Amniotic stem cell (primary cell): Measurements from ENCODE around the gene NDUFB10.
"Not testable (repeated sequence)": the region's sequence is repeated elsewhere in the genome, so short reads cannot be mapped to it uniquely, and the experiment has no call there.

Source experiments
- DNase-seq: peaks from one replicate; lab custom pipeline; 2025; lab: John Stamatoyannopoulos, UW

The NDUFB10 gene

GRCh38 chr16:1924095-1924494 is 35.2 kb upstream of the NDUFB10 start:
- DNase-seq = no peak

DNA sequence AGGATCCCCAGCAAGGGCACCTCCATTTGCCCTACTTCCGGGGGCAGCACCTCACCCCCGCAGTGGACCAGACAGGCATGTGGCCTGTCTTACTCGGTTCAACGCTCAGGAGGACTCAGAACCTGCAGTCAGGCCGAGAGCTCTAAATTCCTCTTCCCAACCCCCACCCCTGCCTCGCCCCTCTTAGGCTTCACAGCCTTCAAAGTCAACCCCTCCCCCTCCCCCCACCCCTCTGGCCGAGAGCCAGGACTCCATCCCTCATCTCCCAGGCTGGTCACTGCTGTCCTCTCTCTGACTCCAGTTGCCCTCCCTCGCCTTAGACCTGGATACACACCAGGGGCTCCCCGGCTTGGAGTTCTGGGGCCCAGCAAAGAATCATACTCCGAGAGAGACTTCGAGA is 33.1 kb upstream of the NDUFB10 start:
- DNase-seq = no peak

GRCh38 chr16:1929105-1929504 is 30.2 kb upstream of the NDUFB10 start:
- DNase-seq = no peak

DNA sequence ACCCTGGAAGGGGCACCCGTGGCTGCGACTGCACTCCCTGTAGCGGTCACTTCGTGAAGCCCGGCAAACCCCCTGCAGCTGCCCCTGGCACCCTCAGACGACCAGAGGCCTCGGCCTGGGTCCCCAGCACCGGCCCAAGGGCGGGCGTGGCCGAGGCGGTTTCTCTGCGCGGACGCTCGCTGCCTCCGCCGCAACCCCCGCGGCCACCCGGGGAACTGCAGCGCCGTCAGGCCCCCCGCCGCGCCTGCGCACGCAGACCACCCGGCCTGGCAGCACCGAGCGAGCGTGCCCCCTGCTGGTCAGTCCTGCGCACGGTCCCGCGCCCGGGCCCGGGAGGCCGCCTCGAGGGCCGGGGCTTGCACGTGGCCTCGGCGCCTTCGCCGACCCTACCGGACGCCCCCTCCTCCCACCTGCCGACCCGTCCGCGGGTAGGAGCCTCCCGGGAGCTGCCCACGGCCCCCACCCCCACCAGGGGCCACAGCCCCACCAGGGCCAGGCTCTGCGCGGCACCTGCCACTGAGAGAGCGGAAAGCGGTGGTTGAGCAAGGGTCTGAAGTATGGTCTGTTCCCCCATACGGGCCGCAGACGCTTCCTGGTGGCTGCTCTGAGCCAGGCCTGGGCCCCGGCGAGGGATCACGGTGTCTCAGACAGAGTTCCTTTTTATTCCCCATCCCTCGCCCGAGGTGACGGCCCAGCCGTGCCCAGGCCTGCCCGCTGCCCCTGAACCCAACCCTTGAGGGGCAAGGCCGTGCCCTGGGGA is 29.6 kb upstream of the NDUFB10 start:
- DNase-seq = peak; percentile 63

- DNase-seq = no peak
Measured at GRCh38 chr16:1930338-1930720, 29.0 kb upstream of the NDUFB10 start.

DNA sequence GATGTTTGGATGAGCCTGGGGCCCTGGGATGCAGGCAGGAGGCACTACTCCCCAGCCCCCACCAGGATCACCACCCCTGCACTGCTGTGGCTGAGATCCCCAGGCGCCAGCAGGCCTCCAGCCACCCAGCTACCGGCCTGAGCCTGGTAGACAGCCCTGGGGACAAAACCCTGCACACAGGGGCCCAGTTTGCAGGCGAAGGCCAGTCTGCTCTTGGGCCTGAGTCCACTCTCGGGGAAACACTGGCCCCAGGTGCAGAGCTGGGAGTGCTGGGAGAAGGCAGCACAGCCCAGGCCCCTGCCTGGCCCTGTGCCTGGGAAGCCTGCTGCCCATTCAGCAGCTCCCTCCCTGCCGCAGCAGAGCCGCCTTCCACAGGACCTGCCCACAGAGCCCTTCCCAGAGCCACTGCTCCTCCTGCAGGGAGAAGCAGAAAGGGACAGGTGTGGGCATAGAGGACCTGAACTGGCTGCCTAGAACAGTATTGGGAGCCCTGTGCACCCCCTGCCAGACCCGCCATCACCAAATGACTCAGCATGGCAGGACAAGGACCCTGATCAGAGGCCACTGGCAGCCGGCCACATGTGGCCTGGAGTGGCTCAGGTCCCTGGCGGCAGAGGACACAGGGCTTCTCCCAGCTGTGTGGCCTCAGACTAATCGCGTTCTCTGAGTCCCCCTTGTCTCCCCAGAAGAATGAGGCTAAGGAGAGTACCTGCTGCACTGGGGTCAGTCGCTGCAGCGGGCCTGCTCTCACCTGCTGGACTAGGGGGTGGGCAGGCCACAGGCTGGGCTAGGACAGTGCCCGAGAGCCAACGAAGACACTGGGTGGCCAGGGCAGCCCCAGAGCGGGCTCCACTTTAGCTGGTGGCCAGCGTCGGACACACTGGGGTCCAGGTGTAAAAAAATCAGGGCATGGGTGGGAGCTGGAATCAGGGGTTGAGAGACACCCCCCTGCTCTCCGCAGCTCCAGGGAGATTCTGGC is 27.0 kb upstream of the NDUFB10 start:
- no peak for DNase-seq

DNA sequence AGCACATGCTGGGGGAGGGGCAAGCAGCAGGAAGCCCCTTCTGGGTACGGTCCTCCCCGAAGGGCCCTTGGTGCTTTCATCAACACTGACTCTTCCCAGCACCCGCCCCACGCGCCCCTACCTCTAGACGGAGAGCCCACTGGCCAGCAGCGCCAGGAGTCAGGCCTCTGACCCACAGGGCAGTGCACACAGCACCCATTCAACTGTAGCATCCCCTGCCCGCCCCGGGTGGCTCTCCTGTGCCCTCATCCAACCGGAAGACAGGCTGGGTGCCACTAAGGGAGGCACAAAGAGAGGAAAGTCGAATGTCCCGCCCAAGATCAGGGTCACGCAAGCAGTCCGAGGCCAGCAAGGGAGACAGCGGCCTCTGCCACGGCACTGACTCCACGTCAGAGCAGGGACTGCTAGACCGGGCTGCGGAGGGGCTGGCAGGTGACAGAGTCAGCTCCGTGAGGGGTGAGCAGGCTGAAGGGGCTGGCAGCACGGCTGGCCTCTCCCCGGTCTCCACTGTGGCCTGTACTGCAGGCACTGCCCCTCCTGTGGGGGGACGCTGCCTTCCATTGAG is 26.2 kb upstream of the NDUFB10 start:
- no peak for DNase-seq

- no peak for DNase-seq
Measured at GRCh38 chr16:1936945-1937479, 22.3 kb upstream of the NDUFB10 start.

GRCh38 chr16:1938316-1938715 is 21.0 kb upstream of the NDUFB10 start:
- DNase-seq = no peak

- DNase-seq = no peak
Measured at GRCh38 chr16:1938910-1939309, 20.4 kb upstream of the NDUFB10 start.

GRCh38 chr16:1939833-1940232 is 19.5 kb upstream of the NDUFB10 start:
- not testable (repeated sequence) for DNase-seq

DNA sequence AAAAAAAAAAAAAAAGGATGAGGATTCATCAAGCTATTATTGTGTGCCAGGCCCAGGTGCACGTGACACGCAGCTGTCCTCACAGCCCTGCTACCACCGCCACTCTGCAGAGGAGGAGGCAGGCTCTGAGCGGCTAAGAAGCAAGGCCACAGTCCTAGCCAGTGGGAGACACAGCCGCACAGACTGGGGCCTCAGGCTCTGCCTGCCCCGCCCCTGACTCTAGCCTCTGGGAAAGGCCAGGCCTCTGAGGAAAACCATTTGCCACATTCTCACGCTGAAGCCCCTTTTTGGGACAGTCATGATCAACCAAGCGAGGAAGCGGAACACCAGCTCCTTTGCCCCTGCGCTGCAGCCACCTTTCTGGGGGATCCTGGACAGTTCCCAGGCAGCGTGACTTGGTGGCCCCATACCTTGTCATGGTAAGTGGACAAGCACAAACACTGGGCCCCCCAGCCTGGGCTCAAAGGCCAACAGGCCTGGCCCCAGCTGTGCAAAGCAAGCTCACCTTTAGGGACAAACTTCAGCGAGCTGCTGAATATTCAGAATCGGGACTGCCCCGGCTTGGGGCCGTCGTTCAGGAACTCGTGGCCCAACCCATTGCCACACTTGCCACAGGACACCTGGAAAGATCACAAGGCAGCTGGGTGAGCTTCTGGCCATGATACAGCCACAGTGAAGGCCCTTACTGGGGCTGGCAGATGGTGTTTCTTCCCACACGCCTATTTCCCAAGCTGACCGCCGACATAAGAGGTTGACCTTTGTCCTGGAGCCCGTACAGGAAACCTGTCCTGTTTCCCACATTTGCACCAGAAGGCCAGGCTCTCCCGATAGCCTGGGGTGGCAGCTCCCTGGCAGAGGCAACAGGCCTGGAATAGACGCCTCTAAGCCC is 18.8 kb upstream of the NDUFB10 start:
- DNase-seq = no peak

DNA sequence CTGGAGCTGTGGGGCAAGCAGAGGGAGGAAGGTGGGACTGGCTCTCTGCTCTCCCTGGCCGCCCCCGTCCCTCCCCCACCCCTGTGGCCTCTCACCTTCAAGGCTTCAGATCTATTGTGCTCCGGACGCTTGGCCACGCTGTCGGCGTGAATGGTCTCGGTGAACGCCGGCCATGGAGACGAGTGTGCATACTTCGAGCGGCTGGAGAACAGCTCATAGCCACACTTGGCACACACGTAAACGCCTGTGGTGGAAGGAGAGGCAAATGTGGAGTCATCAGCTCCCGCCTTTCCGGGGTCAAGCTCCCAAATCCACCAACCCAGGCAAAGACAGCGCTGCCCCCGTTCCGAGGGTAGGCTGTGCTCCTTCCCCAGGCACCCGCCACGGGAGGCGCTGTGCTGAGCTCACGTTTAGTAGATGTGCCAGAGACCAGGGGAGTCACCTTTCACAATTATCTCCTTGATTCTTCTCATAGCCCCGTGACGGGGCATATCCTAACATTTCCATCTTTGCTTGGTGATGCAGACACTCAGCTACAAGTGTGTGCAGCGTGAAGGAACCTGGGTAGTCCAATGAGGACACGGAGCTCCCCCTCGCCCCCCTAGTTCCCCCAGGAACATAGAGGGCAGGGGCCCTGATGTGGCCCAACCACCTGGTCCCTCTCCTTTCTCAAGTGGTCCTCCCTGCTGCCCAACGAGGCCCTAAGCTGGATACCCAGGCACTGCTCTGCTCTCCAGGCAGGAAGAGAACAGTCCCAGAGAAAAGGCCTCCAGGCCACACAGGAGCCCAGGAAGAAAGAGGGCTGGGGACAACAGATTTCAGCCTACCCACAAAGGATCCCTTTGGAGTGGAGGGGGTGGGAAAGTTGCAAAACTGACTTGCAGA is 17.9 kb upstream of the NDUFB10 start:
- no peak for DNase-seq

- no peak for DNase-seq
Measured at GRCh38 chr16:1942047-1942809, 17.1 kb upstream of the NDUFB10 start.

DNA sequence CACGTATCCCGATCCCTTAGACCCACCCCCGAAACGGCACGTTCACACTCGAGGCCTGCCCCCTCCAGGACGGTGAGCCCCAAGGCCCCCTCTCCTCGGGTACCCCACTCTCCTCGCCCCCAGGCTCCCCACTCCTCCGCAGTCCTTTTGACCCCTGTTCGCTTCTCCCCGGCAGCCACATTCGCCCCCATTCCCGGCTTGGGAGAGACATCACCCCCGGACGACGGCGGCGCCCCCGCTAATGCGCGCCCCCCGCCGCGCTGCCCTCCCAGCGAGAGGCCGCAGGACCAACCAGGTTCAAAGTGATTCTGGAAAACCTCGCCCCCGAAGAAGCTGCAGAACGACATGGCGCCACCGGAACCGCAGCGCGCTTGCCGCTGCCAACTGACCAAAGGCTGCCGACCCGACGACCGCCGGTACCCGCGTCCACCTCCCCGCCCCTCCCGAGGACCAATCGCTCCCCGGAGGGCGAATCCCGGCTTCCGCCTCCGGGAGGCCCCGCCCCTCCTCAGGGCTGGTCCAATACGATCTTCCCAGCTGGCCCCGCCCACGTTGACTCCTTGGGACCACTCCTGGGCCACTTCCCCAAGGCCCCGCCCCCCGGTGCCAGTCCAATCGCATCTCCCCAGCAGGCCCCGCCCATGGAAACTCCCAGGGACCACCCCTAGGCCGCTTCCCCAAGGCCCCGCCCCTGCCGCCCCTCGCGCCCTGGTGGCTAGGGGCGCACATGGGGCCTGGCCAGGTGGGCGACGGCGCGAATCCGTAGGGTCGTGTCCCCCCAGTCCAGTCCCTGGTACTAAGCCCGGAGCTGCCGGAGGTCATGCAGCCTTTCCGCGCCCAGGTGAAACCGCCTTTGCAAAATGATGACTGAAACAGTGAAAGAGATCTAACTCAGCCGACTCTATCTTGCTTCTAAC is 16.3 kb upstream of the NDUFB10 start, which contains the start of gene MSRB1:
MSRB1 (minus strand) TSS at position 390 of the 917 bp plus-strand sequence; CDS start at position 347, 43 bp downstream.
- peak; percentile 96 for DNase-seq

- DNase-seq = no peak
Measured at GRCh38 chr16:1944612-1945199, 14.6 kb upstream of the NDUFB10 start.

DNA sequence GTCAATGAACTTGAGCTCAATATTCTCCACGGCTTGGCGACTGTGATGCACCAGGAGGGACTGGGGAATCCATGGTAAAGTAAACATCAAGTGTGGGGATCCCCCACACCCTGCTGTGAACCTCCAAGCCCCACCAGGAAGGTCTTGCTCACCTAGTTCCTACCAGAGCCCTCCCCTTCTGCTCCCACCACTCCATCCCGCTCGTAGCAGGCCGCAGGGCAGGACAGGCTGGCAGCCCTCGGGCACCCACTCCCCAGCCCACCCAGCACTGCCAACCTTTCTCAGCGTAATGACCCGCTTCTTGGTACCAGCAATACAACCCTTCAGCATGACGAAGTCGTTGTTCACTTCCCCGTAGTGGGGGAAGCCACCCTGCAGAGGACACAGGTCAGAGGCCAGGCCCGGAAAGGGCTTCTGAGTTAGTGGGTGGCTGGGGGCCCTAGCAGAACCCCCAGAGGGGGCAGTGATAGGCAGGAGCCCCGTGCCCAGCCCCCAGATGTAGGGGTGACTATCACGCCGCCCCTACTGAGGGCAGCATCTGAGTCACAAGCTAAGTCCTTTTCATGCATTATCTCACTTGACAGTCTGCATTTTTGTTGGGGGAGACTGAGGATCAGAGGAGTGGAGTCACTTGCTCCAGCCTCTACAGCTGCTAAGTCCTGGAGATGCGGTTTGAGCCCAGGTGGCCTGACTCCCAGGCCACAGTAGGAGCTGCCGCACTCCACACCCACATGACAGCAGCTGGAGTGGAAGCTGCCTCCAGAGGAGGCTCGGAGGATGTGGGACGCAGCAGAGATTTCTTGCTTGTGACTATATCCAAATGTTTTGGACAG is 13.6 kb upstream of the NDUFB10 start:
- no peak for DNase-seq
